Mesodermal cell (in vitro differentiated cells): Measurements from ENCODE around the gene CCL5.
"Not testable (repeated sequence)": the region's sequence is repeated elsewhere in the genome, so short reads cannot be mapped to it uniquely, and the experiment has no call there.

Experiments
- H3K27ac ChIP-seq: 2 replicates; pipeline ENCODE4 v1.7.0; 2013; ENCODE audit warnings: mild to moderate bottlenecking, low read depth, low read length, moderate library complexity; ENCODE audit not compliant: severe bottlenecking
- H3K36me3 ChIP-seq: 2 replicates; pipeline ENCODE4 v1.7.1; 2013; ENCODE audit warnings: mild to moderate bottlenecking, low read length, moderate library complexity; ENCODE audit not compliant: control insufficient read depth, insufficient read depth
- H3K4me1 ChIP-seq: one replicate; pipeline ENCODE4 v1.7.1; 2013; ENCODE audit warnings: mild to moderate bottlenecking, low read length; ENCODE audit not compliant: insufficient read depth, control insufficient read depth, poor library complexity, severe bottlenecking
- H3K4me3 ChIP-seq: 2 replicates; pipeline ENCODE4 v1.7.0; 2013; ENCODE audit warnings: low read length, control low read depth, mild to moderate bottlenecking; ENCODE audit not compliant: insufficient read depth, poor library complexity, severe bottlenecking; ENCODE audit errors: extremely low read depth
- H3K9me3 ChIP-seq: 2 replicates; pipeline ENCODE4 v1.7.1; 2013; ENCODE audit warnings: mild to moderate bottlenecking, low read length, moderate library complexity; ENCODE audit not compliant: control insufficient read depth
- WGBS, 2 experiments: methylation state at CpG; one replicate each; pipeline ENCODE4 v1.1.5; 2013; ENCODE audit warnings: missing lambda C conversion rate in 2 of 2; ENCODE audit not compliant: insufficient coverage in 2 of 2; 5-methylcytosine and 5-hydroxymethylcytosine counted together

Gene CCL5

DNA sequence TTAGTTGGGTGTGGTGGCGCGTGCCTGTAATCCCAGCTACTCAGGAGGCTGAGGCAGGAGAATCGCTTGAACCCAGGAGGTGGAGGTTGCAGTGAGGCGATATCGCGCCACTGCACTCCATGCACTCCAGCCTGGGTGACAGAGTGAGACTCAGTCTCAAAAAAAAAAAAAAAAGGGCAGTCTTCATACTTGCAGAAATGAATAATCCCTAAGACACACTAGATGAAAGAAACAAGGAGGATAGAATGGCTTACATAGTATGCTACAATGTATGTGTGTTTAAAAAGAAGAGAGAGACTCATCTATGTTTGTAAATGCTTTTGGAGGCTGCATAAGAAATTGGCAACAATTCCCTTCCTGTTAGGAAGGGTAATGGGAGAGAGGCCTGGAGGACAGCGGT, 17.6 kb upstream of the CCL5 start:
- H3K27ac ChIP-seq, H3K4me1 ChIP-seq, H3K36me3 ChIP-seq, H3K9me3 ChIP-seq, H3K4me3 ChIP-seq: not testable (repeated sequence)
- 60 to 100% methylated on average over 1 to 5 of the region's 7 CpGs for WGBS, 2 experiments

DNA sequence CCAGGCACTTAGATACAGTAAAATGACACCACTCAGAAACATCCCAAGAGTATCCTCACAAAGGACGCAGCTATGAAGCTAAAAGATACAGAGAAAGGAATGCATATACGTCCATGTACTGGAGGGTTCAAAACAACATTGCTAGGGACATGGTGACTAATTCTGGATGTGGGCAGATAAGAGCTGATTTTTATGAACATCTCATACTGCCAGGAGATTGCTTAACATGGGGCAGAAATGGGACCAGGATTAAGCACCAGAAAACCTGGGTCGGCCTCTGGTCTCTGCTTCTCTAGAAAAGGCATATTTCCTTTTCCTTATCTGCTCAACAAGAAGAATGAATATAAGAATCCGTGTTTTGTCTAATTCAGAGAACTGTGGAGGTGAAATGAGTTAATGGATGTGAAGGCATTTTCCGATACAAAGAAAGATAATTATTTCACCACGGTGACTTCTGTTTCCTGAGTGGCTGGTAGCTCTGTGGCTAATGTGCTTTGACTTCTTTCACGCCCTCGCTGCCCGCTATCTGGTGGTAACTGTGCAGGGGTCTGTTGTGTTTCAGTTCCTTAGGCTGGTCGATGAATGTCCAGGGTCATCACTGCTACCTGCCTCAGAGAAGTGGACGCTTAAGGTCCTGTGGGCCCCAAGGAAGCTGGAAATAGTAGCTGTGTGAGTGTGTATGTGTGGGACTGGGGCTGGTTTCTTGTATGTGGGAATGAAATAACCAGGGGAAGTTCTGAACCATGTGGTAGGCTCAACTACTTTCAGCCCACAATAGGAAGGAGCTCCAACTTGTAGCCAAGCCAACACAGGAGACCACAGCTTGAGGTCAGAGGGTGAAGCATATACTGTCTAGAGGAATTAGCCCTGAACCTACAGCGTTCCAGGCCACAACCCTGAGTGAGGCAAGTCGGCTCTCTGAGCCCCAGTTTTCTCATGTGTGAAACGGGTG, 15.8 kb upstream of the CCL5 start:
- Histone ChIP-seq H3K36me3 (no peaks in the 10 kb centered on the region), H3K9me3 (no peaks in the 10 kb centered on the region), H3K4me1 (no peaks in the 10 kb centered on the region), H3K4me3 (no peak overlapping the region), H3K27ac (no peak overlapping the region)
- WGBS, 2 experiments = 87 to 91% methylated on average over 9 to 14 of the region's 14 CpGs

DNA sequence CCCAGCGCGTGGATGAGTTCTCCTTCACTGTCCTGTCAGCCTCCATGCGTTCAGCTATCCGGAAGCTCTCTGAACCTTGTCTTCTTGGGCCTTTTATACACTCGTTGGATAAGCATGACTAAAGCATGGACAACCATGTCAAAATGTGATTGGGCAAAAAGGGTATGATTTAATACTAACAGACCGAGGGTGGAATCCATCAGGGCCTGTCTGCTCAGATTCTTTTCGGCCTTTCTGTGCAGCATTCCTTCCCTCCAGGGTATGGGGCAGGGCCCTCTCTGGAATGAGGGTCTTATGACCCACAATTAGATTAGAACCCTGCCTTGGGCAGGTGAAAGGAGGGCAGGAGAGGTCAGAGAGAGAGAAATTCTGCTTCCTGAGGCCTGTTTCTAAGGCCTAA, 14.0 kb upstream of the CCL5 start:
- WGBS, 2 experiments = 90 to 99% methylated on average over 7 of the region's 7 CpGs
- no peaks in the 10 kb centered on the region for H3K4me1 ChIP-seq
- H3K27ac ChIP-seq = no peak overlapping the region
- H3K4me3 ChIP-seq = no peak overlapping the region
- no peaks in the 10 kb centered on the region for H3K9me3 ChIP-seq
- no peaks in the 10 kb centered on the region for H3K36me3 ChIP-seq

DNA sequence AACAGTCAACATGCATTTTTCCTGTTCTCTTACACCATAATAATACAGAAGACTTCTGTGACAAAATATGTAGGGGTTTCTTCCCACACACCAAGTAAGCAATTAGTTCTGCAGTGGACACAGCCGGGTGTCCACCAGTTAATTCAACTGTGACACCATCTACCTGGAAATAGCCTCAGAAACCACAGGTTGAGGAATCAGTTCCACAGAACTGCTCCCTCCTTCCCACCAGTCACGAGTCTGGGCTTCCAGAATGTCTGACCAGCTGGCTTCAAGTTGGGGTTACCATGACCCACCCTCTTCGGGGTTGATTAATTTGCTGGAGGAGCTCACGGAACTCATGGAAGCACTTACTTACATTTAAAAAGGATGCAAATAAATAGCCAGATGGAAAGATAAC, 13.6 kb upstream of the CCL5 start:
- no peak overlapping the region for H3K4me3 ChIP-seq
- H3K36me3 ChIP-seq = no peaks in the 10 kb centered on the region
- 93 to 96% methylated on average over 2 of the region's 4 CpGs for WGBS, 2 experiments
- H3K9me3 ChIP-seq = no peaks in the 10 kb centered on the region
- no peak overlapping the region for H3K27ac ChIP-seq
- H3K4me1 ChIP-seq = no peaks in the 10 kb centered on the region

DNA sequence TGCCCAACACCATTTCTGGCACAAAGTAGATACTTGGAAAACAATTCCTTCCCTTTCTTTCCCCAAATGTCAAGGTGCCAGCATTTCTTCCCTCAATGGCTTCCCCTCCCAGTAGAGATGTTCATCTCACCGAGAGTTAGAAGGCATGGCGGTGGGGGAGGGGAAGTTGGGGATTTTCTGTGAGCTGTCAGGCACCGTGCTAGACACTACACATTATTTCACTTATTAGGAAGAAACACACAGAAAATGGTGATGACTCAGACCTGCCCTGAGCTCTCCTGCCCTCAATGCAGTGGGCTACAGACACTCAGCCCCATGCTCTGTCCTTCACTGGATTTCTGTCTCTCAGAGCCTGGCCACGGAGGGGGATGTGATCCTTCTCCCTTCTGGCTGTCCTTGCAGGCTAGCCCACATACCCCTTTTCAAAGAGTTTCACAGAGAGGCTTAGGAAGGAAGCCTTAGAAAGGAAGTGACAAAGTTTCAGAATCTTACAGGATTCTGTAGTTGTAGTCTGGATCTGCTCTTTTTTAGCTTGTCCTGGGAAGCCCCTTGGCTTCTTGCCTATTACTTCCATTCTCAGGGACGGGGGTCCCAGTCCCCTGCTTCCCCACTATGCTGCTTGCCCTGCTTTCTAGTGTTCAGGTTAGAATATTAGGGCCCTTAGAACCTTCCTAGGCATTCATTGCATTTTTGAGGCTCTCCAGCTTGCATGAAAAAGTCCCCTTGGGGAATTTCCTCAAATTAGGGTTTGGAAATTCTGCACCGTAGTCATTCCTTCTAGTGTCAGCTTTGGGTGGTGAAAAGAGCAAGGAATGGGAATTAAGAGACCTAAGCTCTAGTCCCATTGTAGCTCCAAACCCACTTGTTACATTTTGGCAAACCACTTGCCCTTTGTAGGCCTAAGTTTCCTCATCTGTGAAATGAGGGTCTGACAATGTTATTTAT, 12.2 kb upstream of the CCL5 start:
- H3K4me1 ChIP-seq = no peaks in the 10 kb centered on the region
- H3K9me3 ChIP-seq = no peaks in the 10 kb centered on the region
- H3K27ac ChIP-seq = peak overlapping the region; percentile 51
- 86 to 100% methylated on average over 1 to 2 of the region's 6 CpGs for WGBS, 2 experiments
- H3K36me3 ChIP-seq = no peaks in the 10 kb centered on the region
- H3K4me3 ChIP-seq = no peak overlapping the region

DNA sequence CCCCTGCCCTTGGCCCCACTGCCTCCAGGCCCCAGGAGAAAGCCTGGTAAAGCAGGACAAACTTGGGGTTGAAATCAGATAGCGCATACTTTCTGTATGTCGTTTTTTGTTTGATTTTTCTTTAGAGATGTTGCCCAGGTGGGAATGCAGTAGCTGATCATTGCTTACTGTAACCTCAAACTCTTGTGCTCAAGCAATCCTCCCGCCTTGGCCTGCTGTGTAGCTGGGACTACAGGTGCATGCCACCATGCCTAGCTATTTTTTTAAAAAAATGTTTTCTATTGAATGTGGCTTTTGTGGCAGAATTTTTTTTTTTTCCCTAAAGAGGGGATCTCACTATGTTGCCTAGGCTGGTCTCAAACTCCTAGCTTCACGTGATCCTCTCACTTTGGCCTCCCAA, 11.1 kb upstream of the CCL5 start:
- Histone ChIP-seq H3K4me1 (no peaks in the 10 kb centered on the region), H3K27ac (no peak overlapping the region), H3K36me3 (no peaks in the 10 kb centered on the region), H3K4me3 (no peak overlapping the region), H3K9me3 (no peaks in the 10 kb centered on the region)
- WGBS, 2 experiments = 93 to 98% methylated on average over 2 to 3 of the region's 4 CpGs

DNA sequence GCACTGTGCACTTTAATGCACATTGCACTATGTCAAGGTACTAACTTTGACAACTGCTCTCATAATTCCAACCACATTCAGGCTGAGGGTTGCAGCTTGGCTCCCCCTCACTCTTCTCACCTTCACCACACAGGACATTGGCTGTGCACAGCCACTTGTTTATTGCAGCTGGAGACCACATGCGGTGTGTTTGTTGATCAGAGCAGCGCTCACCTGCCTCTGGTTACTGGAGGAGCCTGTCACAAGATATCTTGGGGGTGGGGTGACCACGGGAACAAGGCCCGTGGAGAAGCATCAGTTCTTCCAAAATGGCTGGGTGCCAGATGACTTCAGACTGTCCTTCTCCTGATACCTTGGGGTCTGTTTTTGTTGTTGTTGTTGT, 10.6 kb upstream of the CCL5 start:
- 76 to 84% methylated on average over 2 to 4 of the region's 4 CpGs for WGBS, 2 experiments
- Histone ChIP-seq H3K27ac (no peak overlapping the region), H3K36me3 (no peaks in the 10 kb centered on the region), H3K4me3 (no peak overlapping the region), H3K4me1 (no peaks in the 10 kb centered on the region), H3K9me3 (no peaks in the 10 kb centered on the region)

DNA sequence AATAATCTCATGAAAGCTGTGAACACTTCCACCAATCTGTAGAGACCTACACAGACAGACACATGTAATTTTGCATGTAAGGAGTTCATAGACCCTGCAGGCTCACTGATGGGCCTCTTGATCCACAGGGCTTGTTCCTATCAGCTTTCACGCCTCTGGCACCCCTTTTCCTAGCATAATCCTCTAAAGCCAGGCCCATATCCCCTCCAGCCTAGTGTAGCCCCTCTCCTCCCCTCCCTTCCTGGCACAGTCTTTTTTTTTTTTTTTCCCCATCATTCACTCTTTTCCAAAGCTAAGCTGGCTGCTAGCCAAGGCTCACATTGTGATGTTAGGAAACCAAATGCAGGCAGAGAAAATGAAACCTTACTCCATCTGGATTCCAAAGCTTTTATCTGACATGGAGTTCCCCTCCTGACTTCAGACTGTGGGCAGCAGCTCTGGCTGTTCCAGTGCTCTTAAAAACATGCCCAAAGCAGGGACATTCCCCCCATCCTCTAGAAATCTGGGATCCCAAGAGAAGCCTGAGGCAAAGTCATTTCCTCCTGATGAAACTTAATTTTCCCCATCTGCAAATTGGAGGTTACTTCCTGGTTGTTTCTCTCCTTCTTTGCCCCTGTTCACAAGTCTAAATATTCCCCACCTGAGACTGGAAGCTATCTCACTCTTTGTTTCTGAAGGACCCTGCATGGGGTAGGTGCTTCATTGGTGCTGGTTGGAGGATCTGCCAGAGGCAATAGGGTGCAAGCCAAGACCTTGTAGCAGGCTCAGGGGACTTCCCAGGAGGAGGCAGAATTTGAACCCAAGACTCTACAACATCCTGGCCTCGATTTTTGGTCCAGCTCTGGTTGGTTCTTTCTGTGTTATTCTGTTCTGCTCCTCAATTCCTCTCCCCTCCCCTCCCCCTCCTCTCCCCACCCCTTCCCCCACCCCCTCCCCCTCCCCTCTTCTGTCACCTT, 9.9 kb upstream of the CCL5 start:
- no peak overlapping the region for H3K27ac ChIP-seq
- no peak overlapping the region for H3K4me3 ChIP-seq
- no peaks in the 10 kb centered on the region for H3K4me1 ChIP-seq
- no peaks in the 10 kb centered on the region for H3K9me3 ChIP-seq
- H3K36me3 ChIP-seq = no peaks in the 10 kb centered on the region
- WGBS, 2 experiments = 90 to 100% methylated on average over 1 of the region's 2 CpGs

DNA sequence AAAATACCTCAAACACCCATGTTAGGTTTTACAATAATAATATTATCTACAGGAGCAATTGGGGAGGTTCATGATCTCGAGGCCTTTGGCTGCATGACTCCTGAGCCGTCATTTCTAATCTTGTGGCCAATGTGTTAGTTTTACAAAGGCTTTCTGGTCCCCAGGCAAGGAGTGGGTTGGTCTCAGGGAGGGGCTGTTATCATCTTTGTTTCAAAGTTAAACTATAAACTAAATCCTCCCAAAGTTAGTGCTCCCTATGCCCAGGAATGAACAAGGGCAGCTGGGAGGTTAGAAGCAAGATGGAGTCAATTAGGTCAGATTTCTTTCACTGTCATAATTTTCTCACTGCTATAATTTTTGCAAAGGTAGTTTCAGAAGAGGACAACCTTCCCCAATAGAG, 9.1 kb upstream of the CCL5 start:
- Histone ChIP-seq H3K9me3 (no peaks in the 10 kb centered on the region), H3K4me1 (no peaks in the 10 kb centered on the region), H3K4me3 (no peak overlapping the region), H3K36me3 (no peaks in the 10 kb centered on the region), H3K27ac (no peak overlapping the region)
- WGBS, 2 experiments = no CpG with 5 or more reads among the region's 2 CpGs

DNA sequence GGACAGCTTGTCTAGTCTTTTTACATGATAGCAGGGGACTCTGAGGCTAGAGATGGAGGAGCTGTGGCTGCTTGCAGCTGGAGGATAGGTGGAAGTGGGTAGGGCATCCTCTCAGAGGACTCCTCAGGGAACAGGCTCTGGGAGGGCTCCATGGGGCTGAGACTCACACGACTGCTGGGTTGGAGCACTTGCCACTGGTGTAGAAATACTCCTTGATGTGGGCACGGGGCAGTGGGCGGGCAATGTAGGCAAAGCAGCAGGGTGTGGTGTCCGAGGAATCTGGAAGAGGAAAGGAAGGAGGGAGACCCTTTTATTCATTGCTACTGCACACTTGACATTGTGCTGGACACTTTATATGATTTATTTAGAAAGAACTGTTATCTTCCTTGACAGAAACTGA, 1.8 kb downstream of the CCL5 start:
- Histone ChIP-seq H3K9me3 (no peaks in the 10 kb centered on the region), H3K4me3 (no peak overlapping the region), H3K4me1 (no peaks in the 10 kb centered on the region), H3K36me3 (no peaks in the 10 kb centered on the region), H3K27ac (no peak overlapping the region)
- WGBS, 2 experiments = 80 to 87% methylated on average over 3 to 4 of the region's 4 CpGs
